ENCODE results near the gene CNTN6. TPM values are rescaled to one million over a fixed set of nuclear protein-coding genes. Genes with fewer than 3 reads are reported as not detected.

The CNTN6 gene
- total and polyA plus RNA-seq, 2 experiments from 2014 or later, result not detected

DNA sequence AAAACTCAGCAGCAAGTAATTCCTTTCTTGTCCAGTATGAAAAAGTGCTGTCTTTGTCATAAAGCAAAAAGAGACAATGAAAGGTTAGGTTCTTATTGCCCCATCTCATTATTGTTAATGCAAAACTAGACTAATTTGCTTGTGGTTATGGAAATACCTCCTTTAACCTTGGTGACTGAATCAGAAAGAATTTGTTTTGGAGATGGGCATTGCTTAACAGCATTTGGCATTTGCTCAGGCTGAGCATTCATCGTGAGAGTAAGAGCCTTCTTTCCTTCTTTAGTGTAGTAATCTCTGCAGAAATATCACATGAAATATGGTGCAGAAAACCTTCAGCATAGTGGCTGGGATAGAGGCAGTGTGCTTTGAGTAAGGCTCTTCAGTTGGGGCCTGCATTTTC lies 103.1 kb downstream of the CNTN6 start (continued):
- TF ChIP-seq ZNF331 (CRISPR knock-in tag; IDR thresholded peaks at IDR 0.05; ENCODE audit: low read depth) (no peak), ETS1 (IDR thresholded peaks at IDR 0.05) (no peak), REST (IDR thresholded peaks at IDR 0.05; ENCODE audit: unreplicated experiment) (no peak), ZNF114 (CRISPR knock-in tag; IDR thresholded peaks at IDR 0.05) (no peak), CREB1 (CRISPR knock-in tag; IDR thresholded peaks at IDR 0.05; ENCODE audit: low read depth) (no peak), EZH2phosphoT487 (IDR thresholded peaks at IDR 0.05; ENCODE audit: unreplicated experiment) (no peak), NANOG (IDR thresholded peaks at IDR 0.05; ENCODE audit: borderline replicate concordance) (no peak), EZH2 (IDR thresholded peaks at IDR 0.05; ENCODE audit: low read depth, unreplicated experiment) (no peak), JUNB (IDR thresholded peaks at IDR 0.05; ENCODE audit: unreplicated experiment) (no peak)
- TF ChIP-seq, protein P1, sequence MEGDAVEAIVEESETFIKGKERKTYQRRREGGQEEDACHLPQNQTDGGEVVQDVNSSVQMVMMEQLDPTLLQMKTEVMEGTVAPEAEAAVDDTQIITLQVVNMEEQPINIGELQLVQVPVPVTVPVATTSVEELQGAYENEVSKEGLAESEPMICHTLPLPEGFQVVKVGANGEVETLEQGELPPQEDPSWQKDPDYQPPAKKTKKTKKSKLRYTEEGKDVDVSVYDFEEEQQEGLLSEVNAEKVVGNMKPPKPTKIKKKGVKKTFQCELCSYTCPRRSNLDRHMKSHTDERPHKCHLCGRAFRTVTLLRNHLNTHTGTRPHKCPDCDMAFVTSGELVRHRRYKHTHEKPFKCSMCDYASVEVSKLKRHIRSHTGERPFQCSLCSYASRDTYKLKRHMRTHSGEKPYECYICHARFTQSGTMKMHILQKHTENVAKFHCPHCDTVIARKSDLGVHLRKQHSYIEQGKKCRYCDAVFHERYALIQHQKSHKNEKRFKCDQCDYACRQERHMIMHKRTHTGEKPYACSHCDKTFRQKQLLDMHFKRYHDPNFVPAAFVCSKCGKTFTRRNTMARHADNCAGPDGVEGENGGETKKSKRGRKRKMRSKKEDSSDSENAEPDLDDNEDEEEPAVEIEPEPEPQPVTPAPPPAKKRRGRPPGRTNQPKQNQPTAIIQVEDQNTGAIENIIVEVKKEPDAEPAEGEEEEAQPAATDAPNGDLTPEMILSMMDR (conservative IDR thresholded peaks at IDR 0.05; ENCODE audit: low read depth in 2 of 2), result no peak

DNA sequence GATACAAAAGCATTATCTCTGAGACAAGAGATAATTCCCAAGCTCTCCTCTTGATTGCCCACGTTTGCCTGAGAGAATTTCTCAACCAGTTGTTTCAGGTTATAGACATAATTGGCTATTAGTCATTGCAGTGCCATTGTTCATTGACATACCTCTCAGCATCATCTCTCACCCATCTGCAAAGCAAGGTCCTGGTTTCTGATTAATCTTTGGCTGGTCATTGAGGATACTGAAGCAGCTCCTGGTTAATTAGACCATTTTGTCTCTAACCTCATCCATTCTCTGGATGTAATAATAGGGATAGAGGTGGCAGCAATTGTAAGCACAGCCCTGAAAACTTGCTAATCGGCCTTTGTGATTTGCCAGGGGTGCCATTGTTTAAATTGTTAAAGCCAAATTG lies 104.2 kb downstream of the CNTN6 start:
- Histone ChIP-seq H3K4me3 (no peak overlapping the region), H3K79me2 (replicated peaks; ENCODE audit: insufficient read depth) (no peaks in the 10 kb centered on the region), H3K27me3 (ENCODE audit: insufficient read depth) (no peaks in the 10 kb centered on the region), H3F3A (replicated peaks; ENCODE audit: low read depth) (no peaks in the 10 kb centered on the region), H4K20me1 (replicated peaks; ENCODE audit: insufficient read depth) (no peaks in the 10 kb centered on the region), H3K4me1 (ENCODE audit: insufficient read depth) (no peaks in the 10 kb centered on the region), H3K36me3 (ENCODE audit: insufficient read depth) (no peaks in the 10 kb centered on the region), H3K4me2 (no peak overlapping the region), H3K9me2 (ENCODE audit: insufficient read depth) (no peaks in the 10 kb centered on the region; the same call in none of the 2 replicates), H3K27ac (ENCODE audit: low read depth) (no peak overlapping the region), H2AFZ (no peak overlapping the region)
- ATAC-seq, result no peak
- Mint-ChIP-seq H3K36me3 (ENCODE audit: low read depth) (peaks cover 16% of the 10 kb centered on the region; the same call in 2 of the 3 replicates), H3K27me3 (ENCODE audit: insufficient read depth, low read depth, poor library complexity) (peaks cover 5% of the 10 kb centered on the region), H3K4me3 (no peak overlapping the region), H3K9me3 (peaks cover 96% of the 10 kb centered on the region), H3K27ac (no peak overlapping the region), H3K4me1 (no peaks in the 10 kb centered on the region)
- DNase-seq (ENCODE audit: low spot score), result no peak
- TF ChIP-seq EZH2phosphoT487 (IDR thresholded peaks at IDR 0.05; ENCODE audit: unreplicated experiment) (no peak), NANOG (IDR thresholded peaks at IDR 0.05; ENCODE audit: borderline replicate concordance) (no peak), ETS1 (IDR thresholded peaks at IDR 0.05) (no peak), REST (IDR thresholded peaks at IDR 0.05; ENCODE audit: unreplicated experiment) (no peak), STAT1 (IDR thresholded peaks at IDR 0.05; ENCODE audit: unreplicated experiment) (no peak), ZNF114 (CRISPR knock-in tag; IDR thresholded peaks at IDR 0.05) (no peak), JUNB (IDR thresholded peaks at IDR 0.05; ENCODE audit: unreplicated experiment) (no peak), EZH2 (IDR thresholded peaks at IDR 0.05; ENCODE audit: low read depth, unreplicated experiment) (no peak), POLR2AphosphoS5 (IDR thresholded peaks at IDR 0.05; ENCODE audit: low read depth) (no peak), ZNF331 (CRISPR knock-in tag; IDR thresholded peaks at IDR 0.05; ENCODE audit: low read depth) (no peak), CREB1 (CRISPR knock-in tag; IDR thresholded peaks at IDR 0.05; ENCODE audit: low read depth) (no peak)
- TF ChIP-seq, protein P1 (conservative IDR thresholded peaks at IDR 0.05; ENCODE audit: low read depth in 2 of 2), result no peak

All from GM23338 (cell line).